OCI-LY7 (cell line): ENCODE results near the gene ARHGAP40.

ENCODE experiments used
- EZH2phosphoT487 ChIP-seq: fragments of 200-600 bp; sonication (generic); IDR thresholded peaks from 2 replicates; pipeline ENCODE4 v1.6.1; 2018; ENCODE audit warnings: low read depth, borderline replicate concordance, mild to moderate bottlenecking, mixed run types, antibody characterized with exemption, low read length, moderate library complexity, mixed read lengths
- TF ChIP-seq, protein P1 (sequence below): fragments of 200-600 bp; sonication (generic); conservative IDR thresholded peaks from 2 replicates; pipeline ENCODE4 v1.5.1; 2014; ENCODE audit warnings: mild to moderate bottlenecking, antibody characterized with exemption, low read length, moderate library complexity, mixed read lengths

DNA sequence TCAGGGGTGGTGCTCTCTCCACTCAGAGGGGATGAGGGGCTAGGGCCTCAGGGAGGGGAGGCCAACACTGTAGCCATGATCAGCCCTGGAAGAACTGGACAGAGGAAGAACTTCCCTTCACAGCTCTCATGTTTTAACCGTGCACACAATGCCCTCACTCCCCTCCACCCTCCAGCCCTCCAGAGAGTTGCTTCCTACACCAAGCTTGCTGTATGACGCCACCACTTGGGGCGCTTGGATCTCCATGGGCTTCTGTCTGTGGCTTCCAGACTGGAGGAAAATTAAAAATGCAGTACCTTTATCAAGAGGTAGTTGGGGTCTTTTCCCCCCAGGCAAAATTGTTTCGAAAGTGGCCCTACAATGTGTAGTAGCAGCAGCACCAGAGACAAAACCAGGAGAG is 48.4 kb downstream of the ARHGAP40 start:
- TF ChIP-seq, protein P1, sequence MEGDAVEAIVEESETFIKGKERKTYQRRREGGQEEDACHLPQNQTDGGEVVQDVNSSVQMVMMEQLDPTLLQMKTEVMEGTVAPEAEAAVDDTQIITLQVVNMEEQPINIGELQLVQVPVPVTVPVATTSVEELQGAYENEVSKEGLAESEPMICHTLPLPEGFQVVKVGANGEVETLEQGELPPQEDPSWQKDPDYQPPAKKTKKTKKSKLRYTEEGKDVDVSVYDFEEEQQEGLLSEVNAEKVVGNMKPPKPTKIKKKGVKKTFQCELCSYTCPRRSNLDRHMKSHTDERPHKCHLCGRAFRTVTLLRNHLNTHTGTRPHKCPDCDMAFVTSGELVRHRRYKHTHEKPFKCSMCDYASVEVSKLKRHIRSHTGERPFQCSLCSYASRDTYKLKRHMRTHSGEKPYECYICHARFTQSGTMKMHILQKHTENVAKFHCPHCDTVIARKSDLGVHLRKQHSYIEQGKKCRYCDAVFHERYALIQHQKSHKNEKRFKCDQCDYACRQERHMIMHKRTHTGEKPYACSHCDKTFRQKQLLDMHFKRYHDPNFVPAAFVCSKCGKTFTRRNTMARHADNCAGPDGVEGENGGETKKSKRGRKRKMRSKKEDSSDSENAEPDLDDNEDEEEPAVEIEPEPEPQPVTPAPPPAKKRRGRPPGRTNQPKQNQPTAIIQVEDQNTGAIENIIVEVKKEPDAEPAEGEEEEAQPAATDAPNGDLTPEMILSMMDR = peak; percentile 36; the same call in 1 of the 2 replicates
- no peak for TF ChIP-seq EZH2phosphoT487
